ENCODE data around the gene CCM2.

Gene CCM2

DNA sequence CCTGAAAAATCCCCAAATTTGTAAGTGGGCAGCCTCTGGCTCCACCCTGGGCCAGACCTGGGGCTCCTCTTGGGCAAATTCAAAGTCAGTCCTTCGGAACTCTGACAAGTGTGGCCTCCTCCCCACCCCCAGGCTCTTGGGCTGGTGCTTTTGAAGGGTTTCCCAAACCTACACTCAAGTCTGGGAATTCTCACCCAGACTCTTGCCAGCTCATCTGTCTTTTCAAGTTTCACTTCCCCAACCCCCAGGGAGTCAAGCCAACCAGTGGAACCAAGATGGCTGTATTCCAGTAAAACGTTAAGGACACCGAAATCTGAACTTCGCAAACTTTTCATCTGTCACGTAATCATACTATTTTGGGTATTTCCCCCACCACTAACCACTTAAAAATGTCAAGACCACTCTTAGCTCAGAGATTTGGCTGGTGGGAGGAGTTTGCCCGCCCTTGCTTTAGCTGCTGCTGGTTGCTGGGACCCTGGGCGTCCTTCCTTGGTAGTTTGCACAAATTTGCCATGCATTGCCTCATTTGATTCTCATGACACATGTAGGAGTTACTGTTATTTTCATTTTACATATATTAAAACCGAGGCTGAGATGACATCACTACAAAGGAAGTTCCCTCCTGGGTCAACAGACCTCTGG lies 19.5 kb upstream of the CCM2 start:
- TF ChIP-seq, protein P1, sequence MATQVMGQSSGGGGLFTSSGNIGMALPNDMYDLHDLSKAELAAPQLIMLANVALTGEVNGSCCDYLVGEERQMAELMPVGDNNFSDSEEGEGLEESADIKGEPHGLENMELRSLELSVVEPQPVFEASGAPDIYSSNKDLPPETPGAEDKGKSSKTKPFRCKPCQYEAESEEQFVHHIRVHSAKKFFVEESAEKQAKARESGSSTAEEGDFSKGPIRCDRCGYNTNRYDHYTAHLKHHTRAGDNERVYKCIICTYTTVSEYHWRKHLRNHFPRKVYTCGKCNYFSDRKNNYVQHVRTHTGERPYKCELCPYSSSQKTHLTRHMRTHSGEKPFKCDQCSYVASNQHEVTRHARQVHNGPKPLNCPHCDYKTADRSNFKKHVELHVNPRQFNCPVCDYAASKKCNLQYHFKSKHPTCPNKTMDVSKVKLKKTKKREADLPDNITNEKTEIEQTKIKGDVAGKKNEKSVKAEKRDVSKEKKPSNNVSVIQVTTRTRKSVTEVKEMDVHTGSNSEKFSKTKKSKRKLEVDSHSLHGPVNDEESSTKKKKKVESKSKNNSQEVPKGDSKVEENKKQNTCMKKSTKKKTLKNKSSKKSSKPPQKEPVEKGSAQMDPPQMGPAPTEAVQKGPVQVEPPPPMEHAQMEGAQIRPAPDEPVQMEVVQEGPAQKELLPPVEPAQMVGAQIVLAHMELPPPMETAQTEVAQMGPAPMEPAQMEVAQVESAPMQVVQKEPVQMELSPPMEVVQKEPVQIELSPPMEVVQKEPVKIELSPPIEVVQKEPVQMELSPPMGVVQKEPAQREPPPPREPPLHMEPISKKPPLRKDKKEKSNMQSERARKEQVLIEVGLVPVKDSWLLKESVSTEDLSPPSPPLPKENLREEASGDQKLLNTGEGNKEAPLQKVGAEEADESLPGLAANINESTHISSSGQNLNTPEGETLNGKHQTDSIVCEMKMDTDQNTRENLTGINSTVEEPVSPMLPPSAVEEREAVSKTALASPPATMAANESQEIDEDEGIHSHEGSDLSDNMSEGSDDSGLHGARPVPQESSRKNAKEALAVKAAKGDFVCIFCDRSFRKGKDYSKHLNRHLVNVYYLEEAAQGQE (IDR thresholded peaks at IDR 0.05; ENCODE audit: insufficient read depth in 1 of 2, low read depth in 2 of 2, low read length in 2 of 2): no peak
- no peak for TF ChIP-seq POLR2AphosphoS5 (IDR thresholded peaks at IDR 0.05; ENCODE audit: low read depth, low read length)
- no peak for TF ChIP-seq SIN3A (IDR thresholded peaks at IDR 0.05; ENCODE audit: borderline replicate concordance, insufficient read depth, low read length)
- no peak for TF ChIP-seq TAF1 (IDR thresholded peaks at IDR 0.05; ENCODE audit: borderline replicate concordance, insufficient read depth, low read length)
- TF ChIP-seq FOXP2 (optimal IDR thresholded peaks at IDR 0.05; ENCODE audit: borderline replicate concordance, extremely low read depth, extremely low read length, insufficient read depth): no peak

DNA sequence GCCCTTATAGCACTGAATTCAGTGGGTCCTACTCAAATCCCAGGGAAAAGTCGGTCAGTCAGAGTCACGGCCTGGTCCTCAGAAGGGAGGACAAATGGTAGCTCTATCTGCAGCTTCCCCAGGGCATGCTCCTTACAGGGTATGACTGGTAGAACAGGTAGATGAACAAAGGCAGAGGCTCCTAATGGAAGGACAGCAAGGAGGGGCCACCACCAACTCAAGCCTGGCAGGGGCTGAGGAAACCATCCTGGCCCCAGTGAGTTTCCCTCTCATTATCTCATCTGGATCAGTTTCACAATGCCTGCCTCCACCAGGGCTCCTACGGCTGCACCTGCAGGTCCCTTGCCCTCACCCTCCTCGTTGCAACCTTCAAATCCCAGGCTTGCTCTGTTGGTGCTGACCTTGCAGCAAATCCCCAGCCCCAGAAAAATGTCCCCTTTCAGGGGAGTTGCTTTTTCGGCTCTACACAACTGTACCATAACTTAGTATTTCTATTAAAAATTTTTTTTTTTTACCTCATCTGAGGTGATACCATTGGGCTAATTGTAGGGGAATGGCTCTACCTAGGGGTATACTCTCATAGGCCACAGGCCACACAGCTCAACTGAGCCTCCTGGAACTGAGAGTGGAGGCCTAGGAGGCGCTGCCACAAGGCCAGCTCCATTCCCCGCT lies 18.8 kb upstream of the CCM2 start:
- TF ChIP-seq, protein P1 (IDR thresholded peaks at IDR 0.05; ENCODE audit: insufficient read depth in 1 of 2, low read depth in 2 of 2, low read length in 2 of 2): no peak
- TF ChIP-seq TAF1 (IDR thresholded peaks at IDR 0.05; ENCODE audit: borderline replicate concordance, insufficient read depth, low read length): no peak
- TF ChIP-seq FOXP2 (optimal IDR thresholded peaks at IDR 0.05; ENCODE audit: borderline replicate concordance, extremely low read depth, extremely low read length, insufficient read depth): no peak
- no peak for TF ChIP-seq SIN3A (IDR thresholded peaks at IDR 0.05; ENCODE audit: borderline replicate concordance, insufficient read depth, low read length)
- no peak for TF ChIP-seq POLR2AphosphoS5 (IDR thresholded peaks at IDR 0.05; ENCODE audit: low read depth, low read length)

DNA sequence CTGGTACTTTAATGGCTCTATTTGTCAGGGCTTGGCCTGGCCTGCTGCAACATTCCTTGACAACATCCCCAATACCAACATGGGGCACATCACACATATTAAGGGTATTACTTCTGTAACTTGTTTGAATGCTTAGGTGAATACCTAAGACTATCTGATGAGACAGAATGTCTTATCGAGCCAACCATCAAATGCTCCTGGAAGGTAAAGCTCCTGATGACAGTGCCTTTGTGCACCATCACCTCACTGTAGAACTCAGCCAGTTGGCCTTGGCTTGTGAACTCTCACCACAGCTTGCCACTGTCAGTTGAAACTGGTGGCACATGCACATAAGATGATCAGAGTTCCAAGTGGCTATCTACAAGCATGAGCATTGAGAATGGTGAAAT lies 17.5 kb upstream of the CCM2 start:
- TF ChIP-seq POLR2AphosphoS5 (IDR thresholded peaks at IDR 0.05; ENCODE audit: low read depth, low read length): peak; percentile 46; the same call in 1 of the 2 replicates
- no peak for TF ChIP-seq FOXP2 (optimal IDR thresholded peaks at IDR 0.05; ENCODE audit: borderline replicate concordance, extremely low read depth, extremely low read length, insufficient read depth)
- no peak for TF ChIP-seq TAF1 (IDR thresholded peaks at IDR 0.05; ENCODE audit: borderline replicate concordance, insufficient read depth, low read length)
- TF ChIP-seq, protein P1 (IDR thresholded peaks at IDR 0.05; ENCODE audit: insufficient read depth in 1 of 2, low read depth in 2 of 2, low read length in 2 of 2): no peak

DNA sequence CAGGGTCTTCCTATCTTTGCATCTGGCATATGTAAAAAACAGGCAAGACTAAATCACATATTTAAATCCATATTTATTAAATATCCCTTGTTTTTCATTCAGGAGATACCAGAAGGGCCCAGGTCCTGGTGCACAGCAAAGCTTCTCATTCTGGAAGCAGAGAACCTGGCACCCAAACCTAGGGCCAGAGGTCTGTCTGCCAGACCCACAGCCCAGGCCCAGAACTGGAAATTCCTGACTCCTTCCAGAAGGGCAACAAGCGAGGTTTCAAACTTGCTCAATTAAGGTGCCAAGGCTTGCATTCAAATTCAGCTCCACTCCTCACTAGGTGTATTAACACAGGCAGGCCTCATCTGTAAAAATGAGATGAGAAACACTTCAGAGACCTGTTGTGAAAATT lies 17.0 kb upstream of the CCM2 start:
- no peak for TF ChIP-seq TAF1 (IDR thresholded peaks at IDR 0.05; ENCODE audit: borderline replicate concordance, insufficient read depth, low read length)
- TF ChIP-seq, protein P1 (IDR thresholded peaks at IDR 0.05; ENCODE audit: insufficient read depth in 1 of 2, low read depth in 2 of 2, low read length in 2 of 2): no peak
- no peak for TF ChIP-seq FOXP2 (optimal IDR thresholded peaks at IDR 0.05; ENCODE audit: borderline replicate concordance, extremely low read depth, extremely low read length, insufficient read depth)
- no peak; the same call in none of the 2 replicates for TF ChIP-seq POLR2AphosphoS5 (IDR thresholded peaks at IDR 0.05; ENCODE audit: low read depth, low read length)
- TF ChIP-seq SIN3A (IDR thresholded peaks at IDR 0.05; ENCODE audit: borderline replicate concordance, insufficient read depth, low read length): no peak

Data from PFSK-1 (cell line).